Stomach (tissue), 4 donors: Measurements from ENCODE around the gene CEACAM4.

Source experiments
- CTCF ChIP-seq, 7 experiments: fragments of 450-650 bp in 4 of 7; fragments of 200-600 bp in 3 of 7; sonication (generic) in 3 of 7; IDR thresholded peaks; one replicate each; pipeline ENCODE4 v1.5.1; 2016 to 2019; ENCODE audit warnings: antibody characterized with exemption in 7 of 7, control low read depth in 2 of 7, mild to moderate bottlenecking in 1 of 7
- EP300 ChIP-seq: sonication (generic); formaldehyde crosslinking; IDR thresholded peaks from one replicate; pipeline ENCODE4 v1.6.1; 2017; ENCODE audit warnings: antibody characterized with exemption
- POLR2A ChIP-seq, 4 donors: fragments of 450-650 bp; IDR thresholded peaks; one replicate each; pipeline ENCODE4 v1.6.1; 2016; ENCODE audit warnings: antibody characterized with exemption in 4 of 4, control low read depth in 2 of 4, mild to moderate bottlenecking in 1 of 4, moderate library complexity in 1 of 4
- POLR2AphosphoS5 ChIP-seq, 3 donors: sonication (generic); formaldehyde crosslinking; IDR thresholded peaks; one replicate each; pipeline ENCODE4 v1.6.1; 2016; ENCODE audit warnings: antibody characterized with exemption in 3 of 3

- TF ChIP-seq POLR2A (IDR thresholded peaks at IDR 0.05) (no peak), CTCF (IDR thresholded peaks at IDR 0.05) (no peak), EP300 (no peak), POLR2AphosphoS5 (IDR thresholded peaks at IDR 0.05) (no peak)
Measured at GRCh38 chr19:41575998-41576397, 50.9 kb downstream of the CEACAM4 start, which contains the start of gene CEACAM21.
